ENCODE results near the gene CXCR4. TPM values are rescaled to one million over a fixed set of nuclear protein-coding genes. Genes with fewer than 3 reads are reported as not detected.
A peak's percentile ranks its signal among the peaks of the same experiment; 100 is the strongest.

CXCR4 gene
- total and polyA plus RNA-seq, 10 of the 15 experiments (the other 5 are each of a cell fraction or from before 2014, with no cell fraction given) = 31.1 to 749 (median 52.7) TPM

DNA sequence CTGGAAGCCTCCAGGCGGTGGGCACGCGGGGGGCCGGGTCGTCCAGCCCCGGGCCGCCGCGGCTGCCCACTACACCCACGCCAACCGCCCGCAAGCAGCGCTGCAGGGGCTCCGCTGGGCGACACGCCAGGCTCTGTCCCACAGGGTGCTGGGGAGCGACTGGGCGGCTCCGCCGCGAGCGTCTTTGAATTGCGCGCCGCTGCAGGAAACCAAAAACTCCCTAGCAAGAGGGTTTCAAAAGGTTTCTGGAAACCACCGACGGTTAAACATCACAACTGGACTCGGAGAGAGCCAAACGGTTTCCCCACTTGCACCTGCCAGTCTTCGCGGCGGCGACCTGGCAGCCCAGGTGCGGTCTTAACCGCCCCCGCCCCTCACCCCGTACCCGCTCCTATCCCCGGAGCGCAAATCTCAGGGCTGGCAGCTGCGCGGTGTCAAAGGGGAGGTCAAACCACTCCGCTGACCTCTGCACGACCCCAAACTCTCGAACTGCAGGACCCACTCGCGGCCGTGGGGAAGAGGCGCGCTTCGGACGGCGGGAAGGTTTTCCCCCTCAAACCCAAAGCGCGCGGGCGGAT lies 1.0 kb downstream of the CXCR4 start (continued):
- TF ChIP-seq, protein P1, sequence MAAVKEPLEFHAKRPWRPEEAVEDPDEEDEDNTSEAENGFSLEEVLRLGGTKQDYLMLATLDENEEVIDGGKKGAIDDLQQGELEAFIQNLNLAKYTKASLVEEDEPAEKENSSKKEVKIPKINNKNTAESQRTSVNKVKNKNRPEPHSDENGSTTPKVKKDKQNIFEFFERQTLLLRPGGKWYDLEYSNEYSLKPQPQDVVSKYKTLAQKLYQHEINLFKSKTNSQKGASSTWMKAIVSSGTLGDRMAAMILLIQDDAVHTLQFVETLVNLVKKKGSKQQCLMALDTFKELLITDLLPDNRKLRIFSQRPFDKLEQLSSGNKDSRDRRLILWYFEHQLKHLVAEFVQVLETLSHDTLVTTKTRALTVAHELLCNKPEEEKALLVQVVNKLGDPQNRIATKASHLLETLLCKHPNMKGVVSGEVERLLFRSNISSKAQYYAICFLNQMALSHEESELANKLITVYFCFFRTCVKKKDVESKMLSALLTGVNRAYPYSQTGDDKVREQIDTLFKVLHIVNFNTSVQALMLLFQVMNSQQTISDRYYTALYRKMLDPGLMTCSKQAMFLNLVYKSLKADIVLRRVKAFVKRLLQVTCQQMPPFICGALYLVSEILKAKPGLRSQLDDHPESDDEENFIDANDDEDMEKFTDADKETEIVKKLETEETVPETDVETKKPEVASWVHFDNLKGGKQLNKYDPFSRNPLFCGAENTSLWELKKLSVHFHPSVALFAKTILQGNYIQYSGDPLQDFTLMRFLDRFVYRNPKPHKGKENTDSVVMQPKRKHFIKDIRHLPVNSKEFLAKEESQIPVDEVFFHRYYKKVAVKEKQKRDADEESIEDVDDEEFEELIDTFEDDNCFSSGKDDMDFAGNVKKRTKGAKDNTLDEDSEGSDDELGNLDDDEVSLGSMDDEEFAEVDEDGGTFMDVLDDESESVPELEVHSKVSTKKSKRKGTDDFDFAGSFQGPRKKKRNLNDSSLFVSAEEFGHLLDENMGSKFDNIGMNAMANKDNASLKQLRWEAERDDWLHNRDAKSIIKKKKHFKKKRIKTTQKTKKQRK (IDR thresholded peaks at IDR 0.05; ENCODE audit: low read depth, low read length) = no peak
- TF ChIP-seq POLR2AphosphoS2 (IDR thresholded peaks at IDR 0.05; ENCODE audit: low read depth, low read length) (0 out of 2 replicates have a peak, but pooled peaks have one; percentile 84), MTA2 (IDR thresholded peaks at IDR 0.05; ENCODE audit: low read depth) (no peak), HDGF (IDR thresholded peaks at IDR 0.05) (peak; percentile 57; the same call in 1 of the 2 replicates), HDAC2 (IDR thresholded peaks at IDR 0.05) (0 out of 2 replicates have a peak, but pooled peaks have one; percentile 40), YY1 (IDR thresholded peaks at IDR 0.05; ENCODE audit: low read depth, low read length) (0 out of 2 replicates have a peak, but pooled peaks have one; percentile 11), KAT2A (conservative IDR thresholded peaks at IDR 0.05; ENCODE audit: control insufficient read depth, low read depth, low read length) (no peak), NR2F1 (conservative IDR thresholded peaks at IDR 0.05) (peak; percentile 97), CHD1 (IDR thresholded peaks at IDR 0.05; ENCODE audit: low read depth, low read length) (0 out of 2 replicates have a peak, but pooled peaks have one; percentile 3), E4F1 (IDR thresholded peaks at IDR 0.05; ENCODE audit: borderline replicate concordance, partially characterized antibody) (no peak), NBN (IDR thresholded peaks at IDR 0.05) (peak; percentile 27), BACH1 (IDR thresholded peaks at IDR 0.05; ENCODE audit: borderline replicate concordance) (peak; percentile 82; the same call in 1 of the 2 replicates), ZBED1 (IDR thresholded peaks at IDR 0.05; ENCODE audit: borderline replicate concordance) (0 out of 2 replicates have a peak, but pooled peaks have one; percentile 24), POLR2AphosphoS5 (IDR thresholded peaks at IDR 0.05; ENCODE audit: low read length) (peak; percentile 55; the same call in 1 of the 2 replicates), HCFC1 (IDR thresholded peaks at IDR 0.05; ENCODE audit: low read length) (peak; percentile 15; the same call in 1 of the 2 replicates), STAT3 (IDR thresholded peaks at IDR 0.05; ENCODE audit: low read depth, low read length) (no peak), IKZF1 (conservative IDR thresholded peaks at IDR 0.05) (peak; percentile 77), DPF2 (IDR thresholded peaks at IDR 0.05) (peak; percentile 34)
- TF ChIP-seq, protein P2, sequence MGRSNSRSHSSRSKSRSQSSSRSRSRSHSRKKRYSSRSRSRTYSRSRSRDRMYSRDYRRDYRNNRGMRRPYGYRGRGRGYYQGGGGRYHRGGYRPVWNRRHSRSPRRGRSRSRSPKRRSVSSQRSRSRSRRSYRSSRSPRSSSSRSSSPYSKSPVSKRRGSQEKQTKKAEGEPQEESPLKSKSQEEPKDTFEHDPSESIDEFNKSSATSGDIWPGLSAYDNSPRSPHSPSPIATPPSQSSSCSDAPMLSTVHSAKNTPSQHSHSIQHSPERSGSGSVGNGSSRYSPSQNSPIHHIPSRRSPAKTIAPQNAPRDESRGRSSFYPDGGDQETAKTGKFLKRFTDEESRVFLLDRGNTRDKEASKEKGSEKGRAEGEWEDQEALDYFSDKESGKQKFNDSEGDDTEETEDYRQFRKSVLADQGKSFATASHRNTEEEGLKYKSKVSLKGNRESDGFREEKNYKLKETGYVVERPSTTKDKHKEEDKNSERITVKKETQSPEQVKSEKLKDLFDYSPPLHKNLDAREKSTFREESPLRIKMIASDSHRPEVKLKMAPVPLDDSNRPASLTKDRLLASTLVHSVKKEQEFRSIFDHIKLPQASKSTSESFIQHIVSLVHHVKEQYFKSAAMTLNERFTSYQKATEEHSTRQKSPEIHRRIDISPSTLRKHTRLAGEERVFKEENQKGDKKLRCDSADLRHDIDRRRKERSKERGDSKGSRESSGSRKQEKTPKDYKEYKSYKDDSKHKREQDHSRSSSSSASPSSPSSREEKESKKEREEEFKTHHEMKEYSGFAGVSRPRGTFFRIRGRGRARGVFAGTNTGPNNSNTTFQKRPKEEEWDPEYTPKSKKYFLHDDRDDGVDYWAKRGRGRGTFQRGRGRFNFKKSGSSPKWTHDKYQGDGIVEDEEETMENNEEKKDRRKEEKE (IDR thresholded peaks at IDR 0.05) = no peak; the same call in 1 of the 2 replicates
- TF ChIP-seq, protein P3, sequence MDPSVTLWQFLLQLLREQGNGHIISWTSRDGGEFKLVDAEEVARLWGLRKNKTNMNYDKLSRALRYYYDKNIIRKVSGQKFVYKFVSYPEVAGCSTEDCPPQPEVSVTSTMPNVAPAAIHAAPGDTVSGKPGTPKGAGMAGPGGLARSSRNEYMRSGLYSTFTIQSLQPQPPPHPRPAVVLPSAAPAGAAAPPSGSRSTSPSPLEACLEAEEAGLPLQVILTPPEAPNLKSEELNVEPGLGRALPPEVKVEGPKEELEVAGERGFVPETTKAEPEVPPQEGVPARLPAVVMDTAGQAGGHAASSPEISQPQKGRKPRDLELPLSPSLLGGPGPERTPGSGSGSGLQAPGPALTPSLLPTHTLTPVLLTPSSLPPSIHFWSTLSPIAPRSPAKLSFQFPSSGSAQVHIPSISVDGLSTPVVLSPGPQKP (IDR thresholded peaks at IDR 0.05; ENCODE audit: low read depth, low read length) = no peak

Measured in GM12878 (cell line).